OCI-LY3 (cell line): ENCODE results near the gene SLC45A3.
"Not testable (repeated sequence)": the region's sequence is repeated elsewhere in the genome, so short reads cannot be mapped to it uniquely, and the experiment has no call there.

Source experiments
- EZH2phosphoT487 ChIP-seq: fragments of 200-600 bp; shearing (Covaris generic); IDR thresholded peaks from 2 replicates; pipeline ENCODE4 v1.6.1; 2018; ENCODE audit warnings: antibody characterized with exemption, mixed run types, low read depth
- TF ChIP-seq, protein P1 (sequence below): fragments of 200-600, 300-600 bp; sonication (generic); IDR thresholded peaks from 2 replicates; pipeline ENCODE4 v1.5.1; 2014; ENCODE audit warnings: antibody characterized with exemption, low read length, low read depth

DNA sequence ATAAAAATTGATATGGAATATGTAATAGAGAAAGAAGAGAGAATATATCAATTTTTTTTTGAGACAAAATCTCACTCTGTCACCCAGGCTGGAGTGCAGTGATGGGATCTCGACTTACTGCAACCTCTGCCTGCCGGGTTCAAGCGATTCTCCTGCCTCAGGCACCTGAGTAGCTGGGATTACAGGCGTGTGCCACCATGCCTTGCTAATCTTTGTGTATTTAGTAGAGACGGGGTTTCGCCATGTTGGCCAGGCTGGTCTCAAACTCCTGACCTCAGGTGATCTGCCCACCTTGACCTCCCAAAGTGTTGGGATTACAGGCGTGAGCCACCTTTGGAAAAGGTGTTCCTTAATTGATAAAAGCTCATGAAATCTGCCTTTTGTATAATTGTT, 44.2 kb downstream of the SLC45A3 start:
- TF ChIP-seq, protein P1, sequence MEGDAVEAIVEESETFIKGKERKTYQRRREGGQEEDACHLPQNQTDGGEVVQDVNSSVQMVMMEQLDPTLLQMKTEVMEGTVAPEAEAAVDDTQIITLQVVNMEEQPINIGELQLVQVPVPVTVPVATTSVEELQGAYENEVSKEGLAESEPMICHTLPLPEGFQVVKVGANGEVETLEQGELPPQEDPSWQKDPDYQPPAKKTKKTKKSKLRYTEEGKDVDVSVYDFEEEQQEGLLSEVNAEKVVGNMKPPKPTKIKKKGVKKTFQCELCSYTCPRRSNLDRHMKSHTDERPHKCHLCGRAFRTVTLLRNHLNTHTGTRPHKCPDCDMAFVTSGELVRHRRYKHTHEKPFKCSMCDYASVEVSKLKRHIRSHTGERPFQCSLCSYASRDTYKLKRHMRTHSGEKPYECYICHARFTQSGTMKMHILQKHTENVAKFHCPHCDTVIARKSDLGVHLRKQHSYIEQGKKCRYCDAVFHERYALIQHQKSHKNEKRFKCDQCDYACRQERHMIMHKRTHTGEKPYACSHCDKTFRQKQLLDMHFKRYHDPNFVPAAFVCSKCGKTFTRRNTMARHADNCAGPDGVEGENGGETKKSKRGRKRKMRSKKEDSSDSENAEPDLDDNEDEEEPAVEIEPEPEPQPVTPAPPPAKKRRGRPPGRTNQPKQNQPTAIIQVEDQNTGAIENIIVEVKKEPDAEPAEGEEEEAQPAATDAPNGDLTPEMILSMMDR, result not testable (repeated sequence)
- not testable (repeated sequence) for TF ChIP-seq EZH2phosphoT487
